ENCODE measurements around the gene GEMIN7. TPM values are rescaled to one million over a fixed set of nuclear protein-coding genes. Genes with fewer than 3 reads are reported as not detected.

The GEMIN7 gene
- total and polyA plus RNA-seq, 2 experiments from 2014 or later: 49.6 to 90.5 TPM

DNA sequence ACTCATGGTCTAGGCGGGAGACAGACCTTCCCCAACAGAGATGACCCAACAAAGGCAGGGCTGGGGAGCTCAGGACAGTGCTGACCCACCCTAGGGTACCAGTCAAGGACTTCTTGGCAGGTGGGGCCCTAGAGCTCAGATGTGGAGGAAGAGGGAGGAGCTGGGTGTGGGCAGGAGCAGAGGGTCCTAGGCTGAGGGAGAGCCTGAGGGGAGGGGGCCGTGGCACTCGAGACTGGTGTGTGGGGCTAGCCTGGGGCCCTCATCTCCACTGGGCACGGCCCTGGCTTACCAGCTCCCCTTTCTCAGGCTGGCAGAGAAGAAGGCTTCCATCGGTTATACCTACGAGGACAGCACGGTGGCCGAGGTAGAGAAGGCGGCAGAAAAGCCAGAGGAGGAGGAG is 21.6 kb upstream of the GEMIN7 start:
- no peak overlapping the region for H3K4me3 Mint-ChIP-seq
- H3K27ac Mint-ChIP-seq: no peak overlapping the region
- ATAC-seq: no peak
- TF ChIP-seq CREB1 (CRISPR knock-in tag; IDR thresholded peaks at IDR 0.05; ENCODE audit: low read depth) (no peak), NANOG (IDR thresholded peaks at IDR 0.05; ENCODE audit: borderline replicate concordance) (no peak), EZH2 (IDR thresholded peaks at IDR 0.05; ENCODE audit: low read depth, unreplicated experiment) (no peak), POLR2AphosphoS5 (IDR thresholded peaks at IDR 0.05; ENCODE audit: low read depth) (no peak), ZNF114 (CRISPR knock-in tag; IDR thresholded peaks at IDR 0.05) (no peak), EZH2phosphoT487 (IDR thresholded peaks at IDR 0.05; ENCODE audit: unreplicated experiment) (no peak), STAT1 (IDR thresholded peaks at IDR 0.05; ENCODE audit: unreplicated experiment) (no peak), ZNF331 (CRISPR knock-in tag; IDR thresholded peaks at IDR 0.05; ENCODE audit: low read depth) (no peak), JUNB (IDR thresholded peaks at IDR 0.05; ENCODE audit: unreplicated experiment) (no peak)
- TF ChIP-seq, protein P1, sequence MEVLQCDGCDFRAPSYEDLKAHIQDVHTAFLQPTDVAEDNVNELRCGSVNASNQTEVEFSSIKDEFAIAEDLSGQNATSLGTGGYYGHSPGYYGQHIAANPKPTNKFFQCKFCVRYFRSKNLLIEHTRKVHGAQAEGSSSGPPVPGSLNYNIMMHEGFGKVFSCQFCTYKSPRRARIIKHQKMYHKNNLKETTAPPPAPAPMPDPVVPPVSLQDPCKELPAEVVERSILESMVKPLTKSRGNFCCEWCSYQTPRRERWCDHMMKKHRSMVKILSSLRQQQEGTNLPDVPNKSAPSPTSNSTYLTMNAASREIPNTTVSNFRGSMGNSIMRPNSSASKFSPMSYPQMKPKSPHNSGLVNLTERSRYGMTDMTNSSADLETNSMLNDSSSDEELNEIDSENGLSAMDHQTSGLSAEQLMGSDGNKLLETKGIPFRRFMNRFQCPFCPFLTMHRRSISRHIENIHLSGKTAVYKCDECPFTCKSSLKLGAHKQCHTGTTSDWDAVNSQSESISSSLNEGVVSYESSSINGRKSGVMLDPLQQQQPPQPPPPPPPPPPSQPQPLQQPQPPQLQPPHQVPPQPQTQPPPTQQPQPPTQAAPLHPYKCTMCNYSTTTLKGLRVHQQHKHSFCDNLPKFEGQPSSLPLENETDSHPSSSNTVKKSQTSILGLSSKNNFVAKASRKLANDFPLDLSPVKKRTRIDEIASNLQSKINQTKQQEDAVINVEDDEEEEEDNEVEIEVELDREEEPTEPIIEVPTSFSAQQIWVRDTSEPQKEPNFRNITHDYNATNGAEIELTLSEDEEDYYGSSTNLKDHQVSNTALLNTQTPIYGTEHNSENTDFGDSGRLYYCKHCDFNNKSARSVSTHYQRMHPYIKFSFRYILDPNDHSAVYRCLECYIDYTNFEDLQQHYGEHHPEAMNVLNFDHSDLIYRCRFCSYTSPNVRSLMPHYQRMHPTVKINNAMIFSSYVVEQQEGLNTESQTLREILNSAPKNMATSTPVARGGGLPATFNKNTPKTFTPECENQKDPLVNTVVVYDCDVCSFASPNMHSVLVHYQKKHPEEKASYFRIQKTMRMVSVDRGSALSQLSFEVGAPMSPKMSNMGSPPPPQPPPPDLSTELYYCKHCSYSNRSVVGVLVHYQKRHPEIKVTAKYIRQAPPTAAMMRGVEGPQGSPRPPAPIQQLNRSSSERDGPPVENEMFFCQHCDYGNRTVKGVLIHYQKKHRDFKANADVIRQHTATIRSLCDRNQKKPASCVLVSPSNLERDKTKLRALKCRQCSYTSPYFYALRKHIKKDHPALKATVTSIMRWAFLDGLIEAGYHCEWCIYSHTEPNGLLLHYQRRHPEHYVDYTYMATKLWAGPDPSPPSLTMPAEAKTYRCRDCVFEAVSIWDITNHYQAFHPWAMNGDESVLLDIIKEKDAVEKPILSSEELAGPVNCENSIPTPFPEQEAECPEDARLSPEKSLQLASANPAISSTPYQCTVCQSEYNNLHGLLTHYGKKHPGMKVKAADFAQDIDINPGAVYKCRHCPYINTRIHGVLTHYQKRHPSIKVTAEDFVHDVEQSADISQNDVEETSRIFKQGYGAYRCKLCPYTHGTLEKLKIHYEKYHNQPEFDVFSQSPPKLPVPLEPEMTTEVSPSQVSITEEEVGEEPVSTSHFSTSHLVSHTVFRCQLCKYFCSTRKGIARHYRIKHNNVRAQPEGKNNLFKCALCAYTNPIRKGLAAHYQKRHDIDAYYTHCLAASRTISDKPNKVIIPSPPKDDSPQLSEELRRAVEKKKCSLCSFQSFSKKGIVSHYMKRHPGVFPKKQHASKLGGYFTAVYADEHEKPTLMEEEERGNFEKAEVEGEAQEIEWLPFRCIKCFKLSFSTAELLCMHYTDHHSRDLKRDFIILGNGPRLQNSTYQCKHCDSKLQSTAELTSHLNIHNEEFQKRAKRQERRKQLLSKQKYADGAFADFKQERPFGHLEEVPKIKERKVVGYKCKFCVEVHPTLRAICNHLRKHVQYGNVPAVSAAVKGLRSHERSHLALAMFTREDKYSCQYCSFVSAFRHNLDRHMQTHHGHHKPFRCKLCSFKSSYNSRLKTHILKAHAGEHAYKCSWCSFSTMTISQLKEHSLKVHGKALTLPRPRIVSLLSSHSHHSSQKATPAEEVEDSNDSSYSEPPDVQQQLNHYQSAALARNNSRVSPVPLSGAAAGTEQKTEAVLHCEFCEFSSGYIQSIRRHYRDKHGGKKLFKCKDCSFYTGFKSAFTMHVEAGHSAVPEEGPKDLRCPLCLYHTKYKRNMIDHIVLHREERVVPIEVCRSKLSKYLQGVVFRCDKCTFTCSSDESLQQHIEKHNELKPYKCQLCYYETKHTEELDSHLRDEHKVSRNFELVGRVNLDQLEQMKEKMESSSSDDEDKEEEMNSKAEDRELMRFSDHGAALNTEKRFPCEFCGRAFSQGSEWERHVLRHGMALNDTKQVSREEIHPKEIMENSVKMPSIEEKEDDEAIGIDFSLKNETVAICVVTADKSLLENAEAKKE (CRISPR knock-in tag; IDR thresholded peaks at IDR 0.05): no peak
- TF ChIP-seq, protein P2, sequence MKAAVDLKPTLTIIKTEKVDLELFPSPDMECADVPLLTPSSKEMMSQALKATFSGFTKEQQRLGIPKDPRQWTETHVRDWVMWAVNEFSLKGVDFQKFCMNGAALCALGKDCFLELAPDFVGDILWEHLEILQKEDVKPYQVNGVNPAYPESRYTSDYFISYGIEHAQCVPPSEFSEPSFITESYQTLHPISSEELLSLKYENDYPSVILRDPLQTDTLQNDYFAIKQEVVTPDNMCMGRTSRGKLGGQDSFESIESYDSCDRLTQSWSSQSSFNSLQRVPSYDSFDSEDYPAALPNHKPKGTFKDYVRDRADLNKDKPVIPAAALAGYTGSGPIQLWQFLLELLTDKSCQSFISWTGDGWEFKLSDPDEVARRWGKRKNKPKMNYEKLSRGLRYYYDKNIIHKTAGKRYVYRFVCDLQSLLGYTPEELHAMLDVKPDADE (IDR thresholded peaks at IDR 0.05): no peak
- TF ChIP-seq, protein P3, sequence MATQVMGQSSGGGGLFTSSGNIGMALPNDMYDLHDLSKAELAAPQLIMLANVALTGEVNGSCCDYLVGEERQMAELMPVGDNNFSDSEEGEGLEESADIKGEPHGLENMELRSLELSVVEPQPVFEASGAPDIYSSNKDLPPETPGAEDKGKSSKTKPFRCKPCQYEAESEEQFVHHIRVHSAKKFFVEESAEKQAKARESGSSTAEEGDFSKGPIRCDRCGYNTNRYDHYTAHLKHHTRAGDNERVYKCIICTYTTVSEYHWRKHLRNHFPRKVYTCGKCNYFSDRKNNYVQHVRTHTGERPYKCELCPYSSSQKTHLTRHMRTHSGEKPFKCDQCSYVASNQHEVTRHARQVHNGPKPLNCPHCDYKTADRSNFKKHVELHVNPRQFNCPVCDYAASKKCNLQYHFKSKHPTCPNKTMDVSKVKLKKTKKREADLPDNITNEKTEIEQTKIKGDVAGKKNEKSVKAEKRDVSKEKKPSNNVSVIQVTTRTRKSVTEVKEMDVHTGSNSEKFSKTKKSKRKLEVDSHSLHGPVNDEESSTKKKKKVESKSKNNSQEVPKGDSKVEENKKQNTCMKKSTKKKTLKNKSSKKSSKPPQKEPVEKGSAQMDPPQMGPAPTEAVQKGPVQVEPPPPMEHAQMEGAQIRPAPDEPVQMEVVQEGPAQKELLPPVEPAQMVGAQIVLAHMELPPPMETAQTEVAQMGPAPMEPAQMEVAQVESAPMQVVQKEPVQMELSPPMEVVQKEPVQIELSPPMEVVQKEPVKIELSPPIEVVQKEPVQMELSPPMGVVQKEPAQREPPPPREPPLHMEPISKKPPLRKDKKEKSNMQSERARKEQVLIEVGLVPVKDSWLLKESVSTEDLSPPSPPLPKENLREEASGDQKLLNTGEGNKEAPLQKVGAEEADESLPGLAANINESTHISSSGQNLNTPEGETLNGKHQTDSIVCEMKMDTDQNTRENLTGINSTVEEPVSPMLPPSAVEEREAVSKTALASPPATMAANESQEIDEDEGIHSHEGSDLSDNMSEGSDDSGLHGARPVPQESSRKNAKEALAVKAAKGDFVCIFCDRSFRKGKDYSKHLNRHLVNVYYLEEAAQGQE (IDR thresholded peaks at IDR 0.05; ENCODE audit: unreplicated experiment): no peak
- TF ChIP-seq, protein P4, sequence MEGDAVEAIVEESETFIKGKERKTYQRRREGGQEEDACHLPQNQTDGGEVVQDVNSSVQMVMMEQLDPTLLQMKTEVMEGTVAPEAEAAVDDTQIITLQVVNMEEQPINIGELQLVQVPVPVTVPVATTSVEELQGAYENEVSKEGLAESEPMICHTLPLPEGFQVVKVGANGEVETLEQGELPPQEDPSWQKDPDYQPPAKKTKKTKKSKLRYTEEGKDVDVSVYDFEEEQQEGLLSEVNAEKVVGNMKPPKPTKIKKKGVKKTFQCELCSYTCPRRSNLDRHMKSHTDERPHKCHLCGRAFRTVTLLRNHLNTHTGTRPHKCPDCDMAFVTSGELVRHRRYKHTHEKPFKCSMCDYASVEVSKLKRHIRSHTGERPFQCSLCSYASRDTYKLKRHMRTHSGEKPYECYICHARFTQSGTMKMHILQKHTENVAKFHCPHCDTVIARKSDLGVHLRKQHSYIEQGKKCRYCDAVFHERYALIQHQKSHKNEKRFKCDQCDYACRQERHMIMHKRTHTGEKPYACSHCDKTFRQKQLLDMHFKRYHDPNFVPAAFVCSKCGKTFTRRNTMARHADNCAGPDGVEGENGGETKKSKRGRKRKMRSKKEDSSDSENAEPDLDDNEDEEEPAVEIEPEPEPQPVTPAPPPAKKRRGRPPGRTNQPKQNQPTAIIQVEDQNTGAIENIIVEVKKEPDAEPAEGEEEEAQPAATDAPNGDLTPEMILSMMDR (conservative IDR thresholded peaks at IDR 0.05; ENCODE audit: low read depth in 2 of 2): no peak
- Histone ChIP-seq H3K4me1 (ENCODE audit: insufficient read depth) (no peaks in the 10 kb centered on the region), H3K36me3 (ENCODE audit: insufficient read depth) (peaks cover 30% of the 10 kb centered on the region), H2AFZ (no peak overlapping the region), H3K27me3 (ENCODE audit: insufficient read depth) (no peaks in the 10 kb centered on the region), H3K27ac (ENCODE audit: low read depth) (no peak overlapping the region), H3F3A (replicated peaks; ENCODE audit: low read depth) (no peaks in the 10 kb centered on the region), H3K9me2 (ENCODE audit: insufficient read depth) (no peaks in the 10 kb centered on the region), H3K79me2 (replicated peaks; ENCODE audit: insufficient read depth) (0 out of 2 replicates have a peak, but pooled peaks cover 4% of the 10 kb centered on the region), H3K4me2 (no peak overlapping the region), H4K20me1 (replicated peaks; ENCODE audit: insufficient read depth) (peaks cover 17% of the 10 kb centered on the region; the same call in 1 of the 2 replicates), H3K4me3 (no peak overlapping the region)
- H3K4me1 Mint-ChIP-seq: peaks cover 6% of the 10 kb centered on the region
- no peak for DNase-seq (ENCODE audit: low spot score)
- no peaks in the 10 kb centered on the region for H3K9me3 Mint-ChIP-seq
- H3K27me3 Mint-ChIP-seq (ENCODE audit: insufficient read depth, low read depth, poor library complexity): peaks cover 16% of the 10 kb centered on the region
- H3K36me3 Mint-ChIP-seq (ENCODE audit: low read depth): peaks cover 78% of the 10 kb centered on the region

All from GM23338 (cell line).